ENCODE data around the gene WWOX.
A peak's percentile ranks its signal among the peaks of the same experiment; 100 is the strongest.

GRCh38 chr16:78390508-78391324, 291.3 kb downstream of the WWOX start:
- TF ChIP-seq POLR2AphosphoS5 (IDR thresholded peaks at IDR 0.05) (peak; percentile 33), EZH2 (IDR thresholded peaks at IDR 0.05; ENCODE audit: borderline replicate concordance, insufficient read depth, low read length, poor library complexity, severe bottlenecking) (no peak), CTCF (IDR thresholded peaks at IDR 0.05; ENCODE audit: poor library complexity, severe bottlenecking) (no peak)

All from neural cell (in vitro differentiated cells).